Trophoblast cell (in vitro differentiated cells and primary cell): Measurements from ENCODE around the gene COA8. TPM values are rescaled to one million over a fixed set of nuclear protein-coding genes. Genes with fewer than 3 reads are reported as not detected.

Experiments used
- DNase-seq, 2 donors: peaks; one replicate each; pipeline ENCODE4 v3.0.0-alpha.2; 2016
- H2AFZ ChIP-seq: 2 replicates; pipeline ENCODE4 v1.6.1; 2013; ENCODE audit warnings: low read length, moderate library complexity, mild to moderate bottlenecking; ENCODE audit not compliant: insufficient read depth, poor library complexity
- H2AK5ac ChIP-seq: 2 replicates; pipeline ENCODE4 v1.6.1; 2013; ENCODE audit warnings: mild to moderate bottlenecking, low read length
- H2BK120ac ChIP-seq: 2 replicates; pipeline ENCODE4 v1.6.1; 2013; ENCODE audit warnings: low read length, mild to moderate bottlenecking, moderate library complexity; ENCODE audit not compliant: insufficient read depth, poor library complexity
- H2BK12ac ChIP-seq: 2 replicates; pipeline ENCODE4 v1.6.1; 2013; ENCODE audit warnings: mild to moderate bottlenecking, low read length, moderate library complexity
- H2BK5ac ChIP-seq: 2 replicates; pipeline ENCODE4 v1.6.1; 2013; ENCODE audit warnings: low read length, low read depth, moderate library complexity, mild to moderate bottlenecking; ENCODE audit not compliant: poor library complexity
- H3K14ac ChIP-seq: 2 replicates; pipeline ENCODE4 v1.6.1; 2013; ENCODE audit warnings: mild to moderate bottlenecking, low read length
- H3K18ac ChIP-seq: 2 replicates; pipeline ENCODE4 v1.6.1; 2013; ENCODE audit warnings: mild to moderate bottlenecking, low read length
- H3K23ac ChIP-seq: 2 replicates; pipeline ENCODE4 v1.6.1; 2013; ENCODE audit warnings: low read length
- H3K27ac ChIP-seq: 2 replicates; pipeline ENCODE4 v1.5.1; 2013; ENCODE audit warnings: low read depth, mild to moderate bottlenecking, inconsistent platforms, low read length, moderate library complexity
- H3K27me3 ChIP-seq: 2 replicates; pipeline ENCODE4 v1.6.1; 2013; ENCODE audit warnings: inconsistent platforms, mild to moderate bottlenecking, low read length, moderate library complexity; ENCODE audit not compliant: insufficient read depth
- H3K36me3 ChIP-seq, 2 experiments: 1 replicate in 1 of 2; 2 replicates in 1 of 2; pipeline ENCODE4 v1.6.1; 2013; ENCODE audit warnings: low read length in 2 of 2, mild to moderate bottlenecking in 2 of 2, moderate library complexity in 1 of 2; ENCODE audit not compliant: insufficient read depth in 2 of 2, control insufficient read depth in 1 of 2
- H3K4ac ChIP-seq: 2 replicates; pipeline ENCODE4 v1.6.1; 2013; ENCODE audit warnings: low read depth, mild to moderate bottlenecking, low read length, moderate library complexity
- H3K4me1 ChIP-seq, 2 experiments: 1 replicate in 1 of 2; 2 replicates in 1 of 2; pipeline ENCODE4 v1.6.1; 2013; ENCODE audit warnings: low read length in 2 of 2, mild to moderate bottlenecking in 2 of 2, moderate library complexity in 1 of 2; ENCODE audit not compliant: insufficient read depth in 2 of 2, control insufficient read depth in 1 of 2
- H3K4me2 ChIP-seq: 2 replicates; pipeline ENCODE4 v1.6.1; 2013; ENCODE audit warnings: inconsistent platforms, mild to moderate bottlenecking, low read length, moderate library complexity
- H3K4me3 ChIP-seq: 2 replicates; pipeline ENCODE4 v1.5.1; 2013; ENCODE audit warnings: mild to moderate bottlenecking, low read depth, low read length, inconsistent platforms
- H3K79me1 ChIP-seq: one replicate; pipeline ENCODE4 v1.6.1; 2013; ENCODE audit warnings: low read length
- H3K79me2 ChIP-seq: 2 replicates; pipeline ENCODE4 v1.6.1; 2013; ENCODE audit warnings: low read length, mild to moderate bottlenecking; ENCODE audit not compliant: control insufficient read depth, insufficient read depth, poor library complexity
- H3K9ac ChIP-seq: 2 replicates; pipeline ENCODE4 v1.6.1; 2013; ENCODE audit warnings: mild to moderate bottlenecking, low read length
- H3K9me3 ChIP-seq: 2 replicates; pipeline ENCODE4 v1.6.1; 2013; ENCODE audit warnings: low read depth, mild to moderate bottlenecking, control low read depth, inconsistent platforms, low read length; ENCODE audit not compliant: insufficient read depth
- H4K12ac ChIP-seq: 2 replicates; pipeline ENCODE4 v1.6.1; 2013; ENCODE audit warnings: low read depth, mild to moderate bottlenecking, low read length, moderate library complexity
- H4K8ac ChIP-seq: 2 replicates; pipeline ENCODE4 v1.6.1; 2013; ENCODE audit warnings: low read depth, mild to moderate bottlenecking, low read length, moderate library complexity
- H4K91ac ChIP-seq: one replicate; pipeline ENCODE4 v1.6.1; 2013; ENCODE audit warnings: low read depth, mild to moderate bottlenecking, low read length, moderate library complexity
- WGBS: extraction: QIAGEN DNeasy Blood & Tissue Kit; methylation state at CpG from one replicate; pipeline ENCODE4 v1.1.7; 2013; ENCODE audit warnings: missing lambda C conversion rate; ENCODE audit not compliant: insufficient read length, insufficient coverage; ENCODE audit errors: extremely low coverage; 5-methylcytosine and 5-hydroxymethylcytosine counted together
- polyA plus RNA-seq: library from polyadenylated mRNA; stranded (reverse); fragments of 200-250 nt; gene quantifications from 2 replicates; pipeline ENCODE4 v1.2.3, GENCODE V29; 2013

COA8 gene, protein sequence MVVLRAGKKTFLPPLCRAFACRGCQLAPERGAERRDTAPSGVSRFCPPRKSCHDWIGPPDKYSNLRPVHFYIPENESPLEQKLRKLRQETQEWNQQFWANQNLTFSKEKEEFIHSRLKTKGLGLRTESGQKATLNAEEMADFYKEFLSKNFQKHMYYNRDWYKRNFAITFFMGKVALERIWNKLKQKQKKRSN
- polyA plus RNA-seq = 42.0 and 45.6 TPM in 2 replicates

DNA sequence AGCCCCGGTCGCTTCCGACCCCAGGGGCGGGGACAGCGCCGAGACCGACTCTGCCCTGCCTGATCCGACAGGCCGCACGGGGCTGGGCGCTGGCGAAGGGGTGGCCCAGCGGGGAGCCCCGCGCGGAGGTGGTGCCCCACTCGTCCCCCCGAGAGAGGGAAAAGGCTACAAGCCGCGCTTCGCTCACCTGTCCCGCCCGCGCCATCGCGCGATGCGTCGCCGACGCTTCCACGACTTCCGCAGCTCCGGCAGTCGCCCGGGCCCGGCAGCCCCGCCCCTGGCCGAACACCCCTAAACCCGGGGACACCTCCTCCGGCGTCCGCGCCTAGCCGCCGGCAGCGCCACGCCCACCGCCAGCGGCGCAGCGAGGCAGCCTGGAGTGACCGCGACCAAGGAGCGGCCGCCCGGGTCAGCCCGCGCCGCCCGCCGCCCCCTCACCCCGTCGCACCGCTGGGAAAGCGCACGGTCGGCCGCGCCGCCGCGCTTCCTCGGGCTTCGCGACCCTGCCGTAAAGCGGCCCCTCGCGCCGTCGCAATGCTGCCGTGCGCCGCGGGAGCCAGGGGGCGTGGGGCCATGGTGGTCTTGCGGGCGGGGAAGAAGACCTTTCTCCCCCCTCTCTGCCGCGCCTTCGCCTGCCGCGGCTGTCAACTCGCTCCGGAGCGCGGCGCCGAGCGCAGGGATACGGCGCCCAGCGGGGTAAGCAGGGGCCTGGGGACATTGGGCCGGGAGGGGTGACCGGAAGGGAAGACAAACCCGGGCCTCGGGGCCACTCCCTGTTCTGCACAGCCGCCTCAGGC, at the start of gene COA8, which contains the start of gene BAG5:
COA8 (plus strand) TSS at position 532 of the 797 bp plus-strand sequence; CDS start at position 574, 42 bp downstream.
BAG5 (minus strand) TSS at position 229 of the 797 bp plus-strand sequence. CDS start 1,493 bp downstream, outside the sequence.
- DNase-seq = peak; percentile 62 to 95
- Histone ChIP-seq H3K9ac (peak within 1 kb of the TSS; percentile 96), H3K27me3 (no peaks in the 10 kb centered on the region), H2BK12ac (no peak within 1 kb of the TSS), H3K4me3 (peak within 1 kb of the TSS; percentile 97), H3K14ac (peak within 1 kb of the TSS; percentile 81), H3K27ac (peak within 1 kb of the TSS; percentile 99), H2AK5ac (peak within 1 kb of the TSS; percentile 97), H2BK120ac (peak within 1 kb of the TSS; percentile 91), H4K12ac (peak within 1 kb of the TSS; percentile 97), H3K4me1 (peaks cover 0 to 8% of the 10 kb centered on the region in 2 experiments), H3K79me1 (peaks cover 14% of the 10 kb centered on the region), H3K23ac (no peak within 1 kb of the TSS), H3K4ac (peak within 1 kb of the TSS; percentile 98), H3K9me3 (no peaks in the 10 kb centered on the region), H3K4me2 (peak within 1 kb of the TSS; percentile 79), H2AFZ (peak within 1 kb of the TSS; percentile 99), H4K8ac (peak within 1 kb of the TSS; percentile 89), H3K18ac (peak within 1 kb of the TSS; percentile 98), H4K91ac (peak within 1 kb of the TSS; percentile 95), H2BK5ac (peak within 1 kb of the TSS; percentile 95), H3K79me2 (peaks cover 24% of the 10 kb centered on the region), H3K36me3 (peaks cover 13 to 17% of the 10 kb centered on the region in 2 experiments)
- WGBS = no CpG with 5 or more reads among the region's 109 CpGs

DNA sequence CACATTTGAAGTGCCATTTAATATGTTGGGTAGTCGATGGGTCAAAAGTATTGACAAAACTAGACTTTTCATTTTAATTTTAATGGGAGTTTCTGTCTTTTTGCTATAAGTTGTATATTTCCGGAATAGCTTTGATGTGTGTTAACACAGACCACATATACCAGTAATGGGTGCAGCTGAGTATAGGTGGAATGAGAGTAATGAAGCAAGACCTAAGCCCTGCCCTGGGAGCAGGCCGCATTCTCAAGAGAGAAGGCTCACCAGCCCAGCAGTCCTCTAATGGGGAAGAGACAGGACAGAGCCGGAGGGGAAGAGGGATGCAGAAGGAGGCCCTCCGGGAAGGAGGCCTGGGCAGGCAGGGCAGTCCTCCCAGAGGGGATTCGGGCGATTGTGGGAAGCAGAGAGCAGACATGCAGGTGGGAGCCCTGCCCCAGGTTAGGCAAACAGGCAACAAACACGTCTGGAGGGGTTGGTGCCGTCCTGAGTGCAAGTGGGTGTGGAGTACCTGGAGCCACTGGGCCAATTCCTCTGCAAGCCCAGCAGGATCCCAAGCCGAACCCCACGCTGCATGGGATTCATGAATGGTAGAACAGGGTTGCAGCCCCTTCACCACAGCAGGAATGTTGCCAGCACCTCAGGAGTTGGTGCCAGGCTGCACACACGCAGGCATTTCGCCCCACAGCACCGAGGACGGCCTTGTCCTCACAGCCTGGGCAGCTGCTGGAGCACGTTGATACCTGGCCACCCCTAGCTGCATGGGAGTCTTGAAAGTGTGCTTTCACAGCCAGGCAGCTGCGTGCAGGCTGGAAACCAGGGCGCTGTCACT, 48.0 kb upstream of the COA8 start:
- H3K4ac ChIP-seq = no peak overlapping the region
- no peak overlapping the region for H4K91ac ChIP-seq
- H2BK5ac ChIP-seq = no peak overlapping the region
- H3K79me2 ChIP-seq = no peaks in the 10 kb centered on the region
- H3K4me3 ChIP-seq = no peak overlapping the region
- H3K79me1 ChIP-seq = peaks cover 3% of the 10 kb centered on the region
- H2BK12ac ChIP-seq = no peak overlapping the region
- no peak overlapping the region for H2AFZ ChIP-seq
- H3K4me1 ChIP-seq = peaks cover 0 to 3% of the 10 kb centered on the region in 2 experiments
- no peak overlapping the region for H4K8ac ChIP-seq
- H4K12ac ChIP-seq = no peak overlapping the region
- no peaks in the 10 kb centered on the region for H3K9me3 ChIP-seq
- H3K27me3 ChIP-seq = no peaks in the 10 kb centered on the region
- DNase-seq = no peak
- no peak overlapping the region for H3K14ac ChIP-seq
- H3K23ac ChIP-seq = no peak overlapping the region
- no peak overlapping the region for H3K18ac ChIP-seq
- no peak overlapping the region for H2AK5ac ChIP-seq
- no peak overlapping the region for H2BK120ac ChIP-seq
- no peak overlapping the region for H3K9ac ChIP-seq
- H3K4me2 ChIP-seq = no peak overlapping the region
- WGBS = no CpG with 5 or more reads among the region's 18 CpGs
- peaks cover 22 to 30% of the 10 kb centered on the region in 2 experiments for H3K36me3 ChIP-seq
- H3K27ac ChIP-seq = no peak overlapping the region

DNA sequence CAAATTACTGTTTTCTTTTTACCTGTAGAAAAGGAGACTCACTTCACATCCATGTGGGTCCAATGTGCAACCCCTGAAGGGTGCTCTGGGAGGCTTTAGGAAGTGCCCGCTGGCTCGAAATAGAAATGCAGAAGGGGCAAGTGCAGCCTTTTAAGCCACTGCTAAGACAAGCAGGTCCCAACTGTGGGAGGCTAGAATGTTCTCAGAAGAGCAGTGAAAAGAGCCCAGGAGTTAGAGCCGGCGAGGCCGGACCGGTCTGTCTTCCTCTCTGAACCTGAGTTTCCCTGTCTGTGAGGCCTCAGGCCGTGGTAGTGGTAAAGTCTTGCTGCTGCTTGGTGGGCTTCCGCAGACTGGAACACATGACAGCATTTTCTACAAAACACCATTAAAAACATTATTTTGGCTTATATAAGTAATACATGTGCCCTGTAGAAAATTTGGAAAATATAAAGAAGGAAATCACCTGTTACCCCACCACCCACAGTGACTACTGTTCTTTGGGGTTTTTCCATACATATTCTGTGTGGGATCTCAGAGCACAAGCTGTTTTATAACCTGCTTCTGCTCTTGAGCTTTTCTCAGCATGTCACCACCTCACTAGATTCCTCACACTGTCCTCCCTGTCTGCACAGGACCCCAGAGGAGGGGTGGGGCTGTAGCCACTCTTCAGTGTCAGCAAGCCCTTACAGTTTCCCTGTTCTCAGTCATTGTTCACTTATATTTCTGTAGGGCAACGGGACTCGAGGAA, 46.2 kb upstream of the COA8 start:
- Histone ChIP-seq H3K9ac (no peak overlapping the region), H3K23ac (no peak overlapping the region), H3K4me3 (no peak overlapping the region), H3K36me3 (peaks cover 7 to 17% of the 10 kb centered on the region in 2 experiments), H3K18ac (no peak overlapping the region), H2BK120ac (no peak overlapping the region), H4K8ac (no peak overlapping the region), H3K9me3 (no peaks in the 10 kb centered on the region), H2AFZ (no peak overlapping the region), H3K4me2 (no peak overlapping the region), H3K27me3 (peaks cover 2% of the 10 kb centered on the region), H2BK5ac (no peak overlapping the region), H3K79me2 (no peaks in the 10 kb centered on the region), H3K27ac (no peak overlapping the region), H4K12ac (no peak overlapping the region), H4K91ac (no peak overlapping the region), H2BK12ac (no peak overlapping the region), H3K14ac (no peak overlapping the region), H3K4me1 (peaks cover 2 to 7% of the 10 kb centered on the region in 2 experiments), H2AK5ac (no peak overlapping the region), H3K4ac (no peak overlapping the region), H3K79me1 (peaks cover 3% of the 10 kb centered on the region)
- WGBS = no CpG with 5 or more reads among the region's 10 CpGs
- no peak for DNase-seq
